Measurements from ENCODE around the gene MYH11. TPM values are rescaled to one million over a fixed set of nuclear protein-coding genes. Genes with fewer than 3 reads are reported as not detected.

MYH11 gene
- total RNA-seq, 4 donors from 2014 or later: 22.4 to 206 (median 26.8) TPM

DNA sequence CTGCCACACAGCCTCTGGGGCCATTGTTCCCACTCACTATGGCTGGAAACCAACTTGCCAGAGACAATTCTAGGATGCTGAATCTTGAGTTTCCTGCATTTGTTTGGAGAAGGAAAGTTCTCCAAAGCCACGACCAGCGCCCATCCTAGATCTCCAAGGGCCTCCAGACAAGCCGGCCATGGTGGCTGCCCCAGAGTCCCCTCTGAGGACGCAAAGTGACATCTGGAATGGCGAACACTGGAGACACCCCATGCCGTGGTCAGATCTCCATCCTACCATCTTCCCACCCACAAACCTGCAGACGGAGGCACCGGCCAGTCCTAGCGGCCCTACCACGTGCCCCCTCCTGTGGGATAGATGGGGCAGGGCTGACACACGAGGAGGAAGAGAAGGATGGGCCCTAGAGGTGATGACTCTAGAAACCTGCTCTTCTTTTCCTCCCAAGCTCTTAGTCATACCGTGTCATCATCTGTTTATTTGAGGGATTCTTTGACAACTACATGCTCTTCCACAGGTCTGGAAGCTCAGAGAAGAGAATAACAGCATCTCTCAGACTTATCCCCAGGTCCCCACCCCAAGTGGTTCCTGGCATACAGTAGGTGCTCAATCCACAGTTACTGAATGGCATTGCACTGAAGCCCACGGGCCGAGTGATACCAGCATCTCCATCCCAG, 71.3 kb downstream of the MYH11 start:
- ATAC-seq (ENCODE audit: low FRiP score) (no peak), DNase-seq (ENCODE audit: low spot score) (no peak)
- no peak for TF ChIP-seq CTCF (IDR thresholded peaks at IDR 0.05)

DNA sequence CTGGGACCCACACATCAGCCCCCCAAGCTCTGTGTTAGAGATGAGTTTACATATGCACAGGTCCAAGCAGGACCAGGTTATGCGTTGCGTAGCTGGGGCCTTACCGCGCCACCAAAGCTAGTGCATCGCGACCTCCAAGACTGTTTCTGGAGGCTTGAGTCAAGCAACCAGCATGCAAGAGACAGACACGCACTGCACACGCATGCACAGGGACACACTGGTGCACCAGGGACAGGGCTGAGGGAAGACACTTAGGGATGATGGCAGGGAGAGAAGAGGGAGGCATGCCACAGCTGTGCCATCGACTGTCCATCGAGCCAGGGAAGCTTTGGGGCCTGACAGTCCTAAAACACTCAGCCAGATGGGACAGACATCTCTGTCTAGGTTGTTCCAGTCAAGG, 72.8 kb downstream of the MYH11 start:
- DNase-seq (ENCODE audit: low spot score) (no peak), ATAC-seq (ENCODE audit: low FRiP score) (no peak)
- no peak for TF ChIP-seq CTCF (IDR thresholded peaks at IDR 0.05)

- no peak for TF ChIP-seq CTCF (IDR thresholded peaks at IDR 0.05)
- ATAC-seq (ENCODE audit: low FRiP score) (no peak), DNase-seq (ENCODE audit: low spot score) (no peak)
Observed at GRCh38 chr16:15782573-15783365, 74.1 kb downstream of the MYH11 start.

GRCh38 chr16:15781650-15782049, 75.2 kb downstream of the MYH11 start:
- ATAC-seq (ENCODE audit: low FRiP score): no peak
- no peak for DNase-seq (ENCODE audit: low spot score)
- no peak for TF ChIP-seq CTCF (IDR thresholded peaks at IDR 0.05)

- no peak for TF ChIP-seq CTCF (IDR thresholded peaks at IDR 0.05)
- no peak for ATAC-seq (ENCODE audit: low FRiP score)
- no peak for DNase-seq (ENCODE audit: low spot score)
Observed at GRCh38 chr16:15780805-15781204, 76.0 kb downstream of the MYH11 start.

DNA sequence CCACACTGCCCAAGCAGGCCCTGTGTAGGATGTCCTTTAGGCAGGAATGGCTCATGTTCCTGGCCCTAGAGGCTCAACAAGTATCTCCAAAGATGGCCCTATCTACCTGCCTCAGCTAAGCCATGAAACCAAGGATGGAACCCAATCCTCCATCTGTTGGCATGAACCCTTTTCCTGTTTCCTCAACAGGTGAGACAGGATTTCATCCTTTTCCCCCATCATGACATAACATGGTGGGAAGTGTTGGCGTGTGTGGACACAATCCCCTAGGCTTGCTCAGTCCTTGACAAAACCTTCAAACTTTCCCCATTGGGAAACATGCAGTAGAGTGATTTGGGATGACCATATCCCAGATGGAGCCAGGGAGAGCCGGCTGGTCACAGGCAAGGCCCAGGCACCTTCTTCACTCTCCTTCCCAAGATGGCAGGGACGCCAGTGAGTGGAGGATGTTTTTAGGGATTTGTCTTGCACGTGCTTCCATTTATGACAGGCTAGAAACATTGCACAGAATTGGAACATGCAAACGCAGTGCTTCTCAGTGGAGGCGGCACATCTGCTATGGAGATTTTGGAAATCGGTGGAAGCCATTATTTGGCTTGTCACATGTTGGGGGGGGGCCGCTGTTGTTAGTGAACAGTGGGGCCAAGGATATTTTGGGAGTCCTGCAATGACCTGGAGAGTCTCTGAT, 77.0 kb downstream of the MYH11 start:
- no peak for DNase-seq (ENCODE audit: low spot score)
- ATAC-seq (ENCODE audit: low FRiP score): no peak
- TF ChIP-seq CTCF (IDR thresholded peaks at IDR 0.05): no peak

All from omental fat pad (tissue), 4 donors.